HG02571 (cell line): ENCODE data around the gene BUB3.
A peak's percentile ranks its signal among the peaks of the same experiment; 100 is the strongest.

Experiments
- ATAC-seq: cut with Tn5 transposase; IDR thresholded peaks from one replicate; pipeline ENCODE4 v1.9.1; 2021; ENCODE audit warnings: mild to moderate bottlenecking, moderate library complexity; ENCODE audit not compliant: unreplicated experiment

BUB3 gene

GRCh38 chr10:123154092-123154710, at the start of gene BUB3:
Gene BUB3, plus strand, starts transcription at chr10:123154402. Its CDS starts 516 bp downstream, at chr10:123154918.
- ATAC-seq = peak; percentile 91

GRCh38 chr10:123109466-123109865, 44.7 kb upstream of the BUB3 start:
- no peak for ATAC-seq

GRCh38 chr10:123117644-123118417, 36.4 kb upstream of the BUB3 start:
- ATAC-seq = no peak

GRCh38 chr10:123119081-123119480, 35.1 kb upstream of the BUB3 start:
- ATAC-seq = no peak

- ATAC-seq = no peak
These were observed 28.0 kb upstream of the BUB3 start for GRCh38 chr10:123126246-123126645.

- no peak for ATAC-seq
These were observed 24.5 kb upstream of the BUB3 start for GRCh38 chr10:123129618-123130271.

- no peak for ATAC-seq
These were observed 21.4 kb upstream of the BUB3 start for GRCh38 chr10:123132576-123133477.

GRCh38 chr10:123133541-123134342, 20.5 kb upstream of the BUB3 start:
- no peak for ATAC-seq

- ATAC-seq = no peak
These were observed 19.8 kb upstream of the BUB3 start for GRCh38 chr10:123134343-123134914.

GRCh38 chr10:123134915-123135414, 19.2 kb upstream of the BUB3 start:
- ATAC-seq = no peak

- no peak for ATAC-seq
These were observed 18.6 kb upstream of the BUB3 start, which contains the start of gene HMX3 for GRCh38 chr10:123135415-123136141. Gene HMX3, plus strand, starts transcription at chr10:123135970. Its CDS starts 81 bp downstream, at chr10:123136051.

- ATAC-seq = no peak
These were observed 17.9 kb upstream of the BUB3 start for GRCh38 chr10:123136221-123136805.

GRCh38 chr10:123136806-123137642, 17.2 kb upstream of the BUB3 start:
- ATAC-seq = no peak

- ATAC-seq = no peak
These were observed 15.1 kb upstream of the BUB3 start for GRCh38 chr10:123139165-123139520.

- ATAC-seq = no peak
These were observed 14.6 kb upstream of the BUB3 start for GRCh38 chr10:123139521-123140163.

GRCh38 chr10:123140164-123140982, 13.8 kb upstream of the BUB3 start:
- no peak for ATAC-seq
